ENCODE measurements around the gene ARHGEF1. TPM values are rescaled to one million over a fixed set of nuclear protein-coding genes. Genes with fewer than 3 reads are reported as not detected.

ARHGEF1 gene
- total RNA-seq, 1 donor from 2014 or later: 70.5 TPM

- no peak for DNase-seq (ENCODE audit: low spot score)
- TF ChIP-seq CTCF (IDR thresholded peaks at IDR 0.05): no peak
- no peak overlapping the region for H3K4me3 Mint-ChIP-seq (ENCODE audit: unreplicated experiment)
- H3K4me1 Mint-ChIP-seq (ENCODE audit: low read depth): peaks cover 20% of the 10 kb centered on the region
- no peak overlapping the region for H3K27ac Mint-ChIP-seq (ENCODE audit: unreplicated experiment)
- H3K9me3 Mint-ChIP-seq (ENCODE audit: low read depth): no peaks in the 10 kb centered on the region
- peaks cover 40% of the 10 kb centered on the region for H3K36me3 Mint-ChIP-seq (ENCODE audit: low read depth)
- H3K27me3 Mint-ChIP-seq (ENCODE audit: low read depth): no peaks in the 10 kb centered on the region
Observed at GRCh38 chr19:41868989-41869300, 14.0 kb upstream of the ARHGEF1 start.

GRCh38 chr19:41869374-41869955, 13.5 kb upstream of the ARHGEF1 start:
- H3K9me3 Mint-ChIP-seq (ENCODE audit: low read depth): no peaks in the 10 kb centered on the region
- peaks cover 34% of the 10 kb centered on the region for H3K36me3 Mint-ChIP-seq (ENCODE audit: low read depth)
- TF ChIP-seq CTCF (IDR thresholded peaks at IDR 0.05): no peak
- H3K4me3 Mint-ChIP-seq (ENCODE audit: unreplicated experiment): no peak overlapping the region
- H3K4me1 Mint-ChIP-seq (ENCODE audit: low read depth): peaks cover 15% of the 10 kb centered on the region
- no peaks in the 10 kb centered on the region for H3K27me3 Mint-ChIP-seq (ENCODE audit: low read depth)
- no peak for DNase-seq (ENCODE audit: low spot score)
- no peak overlapping the region for H3K27ac Mint-ChIP-seq (ENCODE audit: unreplicated experiment)

GRCh38 chr19:41870401-41870873, 12.5 kb upstream of the ARHGEF1 start:
- Mint-ChIP-seq H3K4me3 (ENCODE audit: unreplicated experiment) (no peak overlapping the region), H3K36me3 (ENCODE audit: low read depth) (peaks cover 29% of the 10 kb centered on the region), H3K27me3 (ENCODE audit: low read depth) (no peaks in the 10 kb centered on the region), H3K9me3 (ENCODE audit: low read depth) (no peaks in the 10 kb centered on the region), H3K4me1 (ENCODE audit: low read depth) (peaks cover 10% of the 10 kb centered on the region), H3K27ac (ENCODE audit: unreplicated experiment) (no peak overlapping the region)
- DNase-seq (ENCODE audit: low spot score): no peak
- no peak for TF ChIP-seq CTCF (IDR thresholded peaks at IDR 0.05)

- no peak overlapping the region for H3K27ac Mint-ChIP-seq (ENCODE audit: unreplicated experiment)
- H3K4me3 Mint-ChIP-seq (ENCODE audit: unreplicated experiment): no peak overlapping the region
- TF ChIP-seq CTCF (IDR thresholded peaks at IDR 0.05): no peak
- no peaks in the 10 kb centered on the region for H3K27me3 Mint-ChIP-seq (ENCODE audit: low read depth)
- H3K4me1 Mint-ChIP-seq (ENCODE audit: low read depth): peaks cover 5% of the 10 kb centered on the region
- H3K9me3 Mint-ChIP-seq (ENCODE audit: low read depth): no peaks in the 10 kb centered on the region
- H3K36me3 Mint-ChIP-seq (ENCODE audit: low read depth): peaks cover 25% of the 10 kb centered on the region
- no peak for DNase-seq (ENCODE audit: low spot score)
Observed at GRCh38 chr19:41871573-41872383, 11.2 kb upstream of the ARHGEF1 start.

- TF ChIP-seq CTCF (IDR thresholded peaks at IDR 0.05): no peak
- Mint-ChIP-seq H3K27ac (ENCODE audit: unreplicated experiment) (peak overlapping the region; percentile 2), H3K27me3 (ENCODE audit: low read depth) (no peaks in the 10 kb centered on the region), H3K4me3 (ENCODE audit: unreplicated experiment) (no peak overlapping the region), H3K4me1 (ENCODE audit: low read depth) (peaks cover 5% of the 10 kb centered on the region), H3K36me3 (ENCODE audit: low read depth) (peaks cover 25% of the 10 kb centered on the region), H3K9me3 (ENCODE audit: low read depth) (no peaks in the 10 kb centered on the region)
- no peak for DNase-seq (ENCODE audit: low spot score)
Observed at GRCh38 chr19:41872384-41872774, 10.6 kb upstream of the ARHGEF1 start.
